ENCODE results near the gene GPX1.

Gene GPX1

DNA sequence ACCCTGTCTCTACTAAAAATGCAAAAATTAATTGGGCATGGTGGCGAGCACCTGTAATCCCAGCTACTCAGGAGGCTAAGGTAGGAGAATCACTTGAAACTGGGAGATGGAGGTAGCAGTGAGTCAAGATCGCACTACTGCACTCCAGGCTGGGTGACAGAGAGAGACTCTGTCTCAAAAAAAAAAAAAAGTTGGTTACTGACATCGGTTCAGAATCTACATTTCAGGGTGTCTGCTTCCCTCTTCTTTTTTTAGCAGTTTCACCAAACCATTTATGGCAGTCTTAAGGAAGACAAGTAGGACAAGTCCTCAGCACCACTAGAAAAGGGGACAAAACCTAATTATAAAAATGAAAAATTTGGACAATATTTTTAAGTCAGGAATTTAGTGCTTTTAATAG is 15.0 kb downstream of the GPX1 start:
- TF ChIP-seq, protein P1, sequence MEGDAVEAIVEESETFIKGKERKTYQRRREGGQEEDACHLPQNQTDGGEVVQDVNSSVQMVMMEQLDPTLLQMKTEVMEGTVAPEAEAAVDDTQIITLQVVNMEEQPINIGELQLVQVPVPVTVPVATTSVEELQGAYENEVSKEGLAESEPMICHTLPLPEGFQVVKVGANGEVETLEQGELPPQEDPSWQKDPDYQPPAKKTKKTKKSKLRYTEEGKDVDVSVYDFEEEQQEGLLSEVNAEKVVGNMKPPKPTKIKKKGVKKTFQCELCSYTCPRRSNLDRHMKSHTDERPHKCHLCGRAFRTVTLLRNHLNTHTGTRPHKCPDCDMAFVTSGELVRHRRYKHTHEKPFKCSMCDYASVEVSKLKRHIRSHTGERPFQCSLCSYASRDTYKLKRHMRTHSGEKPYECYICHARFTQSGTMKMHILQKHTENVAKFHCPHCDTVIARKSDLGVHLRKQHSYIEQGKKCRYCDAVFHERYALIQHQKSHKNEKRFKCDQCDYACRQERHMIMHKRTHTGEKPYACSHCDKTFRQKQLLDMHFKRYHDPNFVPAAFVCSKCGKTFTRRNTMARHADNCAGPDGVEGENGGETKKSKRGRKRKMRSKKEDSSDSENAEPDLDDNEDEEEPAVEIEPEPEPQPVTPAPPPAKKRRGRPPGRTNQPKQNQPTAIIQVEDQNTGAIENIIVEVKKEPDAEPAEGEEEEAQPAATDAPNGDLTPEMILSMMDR (IDR thresholded peaks at IDR 0.05), result no peak
- no peak overlapping the region for H3K4me3 ChIP-seq (ENCODE audit: low read depth in 1 of 2, low read length in 1 of 2)
- H3K9me3 ChIP-seq, result no peaks in the 10 kb centered on the region
- no peaks in the 10 kb centered on the region for H3K36me3 ChIP-seq
- H3K27me3 ChIP-seq, result no peaks in the 10 kb centered on the region
- H3K4me1 ChIP-seq (ENCODE audit: control insufficient read depth in 1 of 2, insufficient read depth in 1 of 2, low read depth in 1 of 2, low read length in 1 of 2), result peaks cover 87 to 95% of the 10 kb centered on the region in 2 experiments
- H3K27ac ChIP-seq, result peak overlapping the region; percentile 92

DNA sequence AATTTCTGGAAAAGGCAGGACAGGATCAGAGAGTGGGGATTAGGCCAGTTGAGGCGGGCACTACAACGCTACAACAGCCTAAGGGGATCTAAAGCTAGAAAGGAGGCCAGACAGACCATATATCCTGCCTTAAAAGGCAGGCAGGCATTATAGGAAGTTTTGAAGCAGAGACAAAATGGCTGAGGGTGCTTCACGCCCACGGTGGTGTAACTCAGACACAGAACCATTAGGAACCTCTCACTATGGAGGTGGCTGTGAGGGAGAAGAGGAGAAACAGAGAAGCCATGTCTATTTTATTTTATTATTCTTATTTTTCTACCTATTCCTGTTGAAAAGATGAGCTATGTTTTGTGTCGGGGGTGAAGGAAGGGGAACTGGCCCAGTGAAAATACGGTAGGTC is 16.2 kb downstream of the GPX1 start:
- H3K9me3 ChIP-seq, result no peaks in the 10 kb centered on the region
- peaks cover 7% of the 10 kb centered on the region for H3K36me3 ChIP-seq
- TF ChIP-seq, protein P1 (IDR thresholded peaks at IDR 0.05), result no peak
- peak overlapping the region; percentile 92 for H3K27ac ChIP-seq
- no peaks in the 10 kb centered on the region for H3K27me3 ChIP-seq
- H3K4me3 ChIP-seq (ENCODE audit: low read depth in 1 of 2, low read length in 1 of 2), result no peak overlapping the region
- H3K4me1 ChIP-seq (ENCODE audit: control insufficient read depth in 1 of 2, insufficient read depth in 1 of 2, low read depth in 1 of 2, low read length in 1 of 2), result peaks cover 87 to 95% of the 10 kb centered on the region in 2 experiments

DNA sequence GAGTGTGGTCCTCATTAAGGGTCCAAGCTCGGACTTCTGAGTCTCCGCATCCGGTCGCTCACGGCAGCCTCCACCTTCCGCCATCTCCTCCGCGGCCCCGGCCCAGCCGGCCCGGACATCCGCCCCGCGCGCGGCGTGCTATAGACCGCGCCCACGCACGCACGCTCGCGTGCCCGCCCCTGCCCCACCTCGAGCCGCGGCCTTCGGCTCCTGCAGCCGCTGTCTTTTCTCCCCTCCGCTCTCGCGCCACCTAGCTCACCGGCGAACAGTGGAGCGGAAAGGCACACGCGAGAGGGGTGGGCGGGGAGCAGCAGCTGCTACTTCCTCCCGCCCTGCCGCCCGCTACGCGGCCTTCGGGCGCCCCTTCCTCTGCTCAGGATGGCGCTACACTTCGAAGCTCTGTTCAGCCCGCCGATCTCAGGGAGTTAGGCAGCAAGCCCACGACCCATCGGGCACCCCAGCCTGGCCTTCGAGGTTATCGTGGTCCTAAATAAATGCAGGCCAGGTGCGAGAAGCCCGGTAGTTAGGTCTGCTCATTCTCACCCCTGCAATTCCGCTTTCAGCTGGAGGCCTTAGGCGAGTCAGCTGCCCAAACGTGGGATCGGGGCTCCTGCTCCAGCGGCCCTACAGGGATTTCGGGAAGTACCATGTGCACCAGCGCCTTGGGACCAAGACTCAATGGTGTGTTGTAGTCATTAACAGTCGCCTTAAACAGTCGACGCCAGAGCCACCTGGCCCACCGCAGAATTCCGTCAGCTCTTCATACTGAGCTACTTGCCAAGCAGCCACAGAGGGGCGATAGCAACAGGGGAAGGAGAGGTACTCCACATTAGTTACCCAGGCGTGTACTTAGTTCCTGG is 18.0 kb downstream of the GPX1 start, which contains the start of gene USP4:
Gene USP4, minus strand, starts transcription at position 113 of the 860 bp plus-strand sequence. Its CDS starts 29 bp downstream, at position 84.
- Histone ChIP-seq H3K36me3 (peaks cover 25% of the 10 kb centered on the region), H3K9me3 (no peaks in the 10 kb centered on the region), H3K4me3 (ENCODE audit: low read depth in 1 of 2, low read length in 1 of 2) (peak within 1 kb of the TSS; percentile 76 to 98), H3K4me1 (ENCODE audit: control insufficient read depth in 1 of 2, insufficient read depth in 1 of 2, low read depth in 1 of 2, low read length in 1 of 2) (peaks cover 81% of the 10 kb centered on the region in 2 experiments), H3K27me3 (no peaks in the 10 kb centered on the region), H3K27ac (peak within 1 kb of the TSS; percentile 92)
- TF ChIP-seq, protein P1 (IDR thresholded peaks at IDR 0.05), result peak; percentile 74

DNA sequence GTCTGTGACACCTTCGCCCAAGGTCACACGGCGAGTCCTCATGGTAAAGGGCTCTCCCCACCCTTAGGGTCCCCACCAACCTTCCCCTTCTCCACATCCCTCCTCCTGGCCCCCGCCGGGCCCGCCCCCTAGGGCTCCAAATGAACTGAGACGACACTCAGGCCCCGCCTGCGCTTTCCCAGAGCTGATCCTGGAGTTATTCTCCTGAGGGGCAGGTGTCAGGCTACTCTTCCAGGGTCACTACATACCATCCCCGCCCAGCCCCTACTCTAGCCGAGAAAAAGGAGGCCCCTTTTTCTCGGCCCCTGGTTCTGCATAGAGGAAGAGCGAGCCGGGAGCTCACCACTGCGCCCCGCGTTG is 18.6 kb downstream of the GPX1 start:
- peaks cover 77 to 79% of the 10 kb centered on the region in 2 experiments for H3K4me1 ChIP-seq (ENCODE audit: control insufficient read depth in 1 of 2, insufficient read depth in 1 of 2, low read depth in 1 of 2, low read length in 1 of 2)
- no peaks in the 10 kb centered on the region for H3K9me3 ChIP-seq
- peaks cover 31% of the 10 kb centered on the region for H3K36me3 ChIP-seq
- no peaks in the 10 kb centered on the region for H3K27me3 ChIP-seq
- peak overlapping the region; percentile 76 to 98 for H3K4me3 ChIP-seq (ENCODE audit: low read depth in 1 of 2, low read length in 1 of 2)
- H3K27ac ChIP-seq, result peak overlapping the region; percentile 92
- TF ChIP-seq, protein P1 (IDR thresholded peaks at IDR 0.05), result no peak

DNA sequence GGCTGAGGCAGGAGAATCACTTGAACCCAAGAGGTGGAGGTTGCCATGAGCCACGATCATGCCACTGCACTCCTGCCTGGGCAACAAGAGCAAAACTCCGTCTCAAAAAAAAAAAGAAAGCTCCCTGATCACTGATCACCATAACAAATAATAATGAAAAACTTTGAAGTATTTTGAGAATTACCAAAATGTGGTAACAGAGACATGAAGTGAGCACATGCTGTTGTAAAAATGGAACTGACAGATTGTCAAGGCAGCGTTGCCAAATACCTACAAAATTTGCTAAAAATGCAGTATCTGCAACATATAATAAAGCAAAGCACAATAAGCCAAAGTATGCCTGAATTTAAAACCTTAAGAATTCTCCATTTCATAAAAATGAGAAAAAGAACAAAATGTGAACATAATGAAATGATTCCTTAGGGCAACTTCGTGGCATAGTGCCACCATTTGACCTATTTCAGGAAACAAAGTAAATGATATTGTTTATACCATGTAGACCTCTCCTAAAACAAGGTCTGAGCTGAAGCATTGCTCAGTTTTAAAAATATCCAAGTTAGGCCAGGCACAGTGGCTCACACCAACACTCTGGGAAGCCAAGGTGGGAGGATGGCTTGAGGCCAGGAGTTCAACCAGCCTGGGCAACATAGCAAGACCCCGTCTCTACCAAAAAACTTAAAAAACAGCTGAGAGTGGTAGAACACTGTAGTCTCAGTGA is 24.1 kb downstream of the GPX1 start:
- Histone ChIP-seq H3K27ac (peak overlapping the region; percentile 89), H3K4me3 (ENCODE audit: low read depth in 1 of 2, low read length in 1 of 2) (peak overlapping the region in 1 of 2 experiments; percentile 49), H3K4me1 (ENCODE audit: control insufficient read depth in 1 of 2, insufficient read depth in 1 of 2, low read depth in 1 of 2, low read length in 1 of 2) (peaks cover 52 to 61% of the 10 kb centered on the region in 2 experiments), H3K36me3 (peaks cover 79% of the 10 kb centered on the region), H3K9me3 (no peaks in the 10 kb centered on the region), H3K27me3 (no peaks in the 10 kb centered on the region)
- TF ChIP-seq, protein P1 (IDR thresholded peaks at IDR 0.05), result no peak
